Coronary artery (tissue), 2 donors: ENCODE results near the gene PPFIA1.

Source experiments
- DNase-seq: peaks from one replicate; pipeline ENCODE4 v3.0.0-alpha.2; 2017; ENCODE audit warnings: low spot score
- H3K27ac ChIP-seq, 2 donors: fragments of 200-600 bp; sonication (generic); one replicate each; pipeline ENCODE4 v1.5.1; 2016 to 2019
- H3K4me3 ChIP-seq: fragments of 200-600 bp; sonication (generic); 2 replicates; pipeline ENCODE4 v1.5.1; 2016; ENCODE audit warnings: mild to moderate bottlenecking, moderate library complexity
- TF ChIP-seq, protein P1 (sequence below): fragments of 200-600 bp; sonication (generic); IDR thresholded peaks from one replicate; pipeline ENCODE4 v1.5.1; 2019; ENCODE audit warnings: antibody characterized with exemption

PPFIA1 gene

DNA sequence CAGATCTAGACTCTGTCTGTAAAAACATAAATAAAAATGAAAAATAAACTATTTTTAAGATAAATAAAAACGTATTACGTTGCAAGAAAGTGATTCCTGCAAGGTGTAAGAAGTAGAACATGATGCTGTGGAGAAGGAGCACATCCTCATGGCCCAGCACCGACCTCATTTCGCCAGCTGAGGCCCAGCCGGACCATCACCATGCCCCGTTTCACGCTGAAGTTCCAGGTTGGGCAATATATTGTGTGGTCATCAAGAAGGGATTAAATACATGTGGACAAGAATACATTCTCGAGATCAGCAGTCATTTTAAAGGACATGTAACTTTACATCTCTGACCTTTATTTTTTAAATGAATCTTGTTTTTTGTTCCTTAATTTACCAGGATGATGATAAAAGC, 107.2 kb downstream of the PPFIA1 start:
- Histone ChIP-seq H3K4me3 (no peak overlapping the region), H3K27ac (no peak overlapping the region)
- no peak for DNase-seq
- TF ChIP-seq, protein P1, sequence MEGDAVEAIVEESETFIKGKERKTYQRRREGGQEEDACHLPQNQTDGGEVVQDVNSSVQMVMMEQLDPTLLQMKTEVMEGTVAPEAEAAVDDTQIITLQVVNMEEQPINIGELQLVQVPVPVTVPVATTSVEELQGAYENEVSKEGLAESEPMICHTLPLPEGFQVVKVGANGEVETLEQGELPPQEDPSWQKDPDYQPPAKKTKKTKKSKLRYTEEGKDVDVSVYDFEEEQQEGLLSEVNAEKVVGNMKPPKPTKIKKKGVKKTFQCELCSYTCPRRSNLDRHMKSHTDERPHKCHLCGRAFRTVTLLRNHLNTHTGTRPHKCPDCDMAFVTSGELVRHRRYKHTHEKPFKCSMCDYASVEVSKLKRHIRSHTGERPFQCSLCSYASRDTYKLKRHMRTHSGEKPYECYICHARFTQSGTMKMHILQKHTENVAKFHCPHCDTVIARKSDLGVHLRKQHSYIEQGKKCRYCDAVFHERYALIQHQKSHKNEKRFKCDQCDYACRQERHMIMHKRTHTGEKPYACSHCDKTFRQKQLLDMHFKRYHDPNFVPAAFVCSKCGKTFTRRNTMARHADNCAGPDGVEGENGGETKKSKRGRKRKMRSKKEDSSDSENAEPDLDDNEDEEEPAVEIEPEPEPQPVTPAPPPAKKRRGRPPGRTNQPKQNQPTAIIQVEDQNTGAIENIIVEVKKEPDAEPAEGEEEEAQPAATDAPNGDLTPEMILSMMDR = no peak

DNA sequence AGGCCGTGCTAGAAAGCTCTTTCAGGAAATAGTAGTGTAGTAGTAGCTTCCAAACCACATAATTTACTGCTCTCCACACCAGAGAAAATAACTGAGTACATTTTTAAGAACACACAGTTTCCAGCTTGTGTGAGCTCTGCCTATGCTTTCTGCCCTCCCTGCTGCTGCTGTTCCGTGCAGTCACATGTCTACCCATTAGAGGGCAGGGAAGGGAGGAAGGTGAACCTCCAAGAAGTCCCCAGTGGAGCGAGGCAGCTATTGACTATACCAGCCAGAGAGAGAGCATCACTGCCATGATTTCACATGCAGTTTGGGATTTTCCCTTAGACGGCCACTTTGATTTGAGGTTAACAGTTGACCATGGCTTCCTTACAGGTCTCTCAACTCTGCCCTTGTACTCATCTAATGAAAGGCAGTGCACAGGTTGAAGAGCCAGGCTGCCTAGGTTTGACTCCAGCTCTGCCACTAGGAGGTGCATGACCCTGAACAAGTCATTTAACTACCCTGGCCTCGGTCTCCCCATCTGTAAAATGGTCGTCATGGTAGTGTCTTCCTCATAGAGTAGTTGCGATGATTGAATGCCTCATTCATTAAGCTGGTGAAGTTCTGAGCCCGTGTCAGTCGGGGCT, 108.1 kb downstream of the PPFIA1 start:
- H3K27ac ChIP-seq = no peak overlapping the region
- TF ChIP-seq, protein P1 = no peak
- H3K4me3 ChIP-seq = no peak overlapping the region
- no peak for DNase-seq

- TF ChIP-seq, protein P1 = no peak
- no peak overlapping the region for H3K27ac ChIP-seq
- DNase-seq = no peak
- H3K4me3 ChIP-seq = no peak overlapping the region
These were observed 110.9 kb downstream of the PPFIA1 start for GRCh38 chr11:70381350-70381749.

- Histone ChIP-seq H3K27ac (peak overlapping the region; percentile 8 to 65), H3K4me3 (no peak overlapping the region)
- TF ChIP-seq, protein P1 = no peak
- DNase-seq = no peak
These were observed 111.7 kb downstream of the PPFIA1 start for GRCh38 chr11:70381872-70382861.

DNA sequence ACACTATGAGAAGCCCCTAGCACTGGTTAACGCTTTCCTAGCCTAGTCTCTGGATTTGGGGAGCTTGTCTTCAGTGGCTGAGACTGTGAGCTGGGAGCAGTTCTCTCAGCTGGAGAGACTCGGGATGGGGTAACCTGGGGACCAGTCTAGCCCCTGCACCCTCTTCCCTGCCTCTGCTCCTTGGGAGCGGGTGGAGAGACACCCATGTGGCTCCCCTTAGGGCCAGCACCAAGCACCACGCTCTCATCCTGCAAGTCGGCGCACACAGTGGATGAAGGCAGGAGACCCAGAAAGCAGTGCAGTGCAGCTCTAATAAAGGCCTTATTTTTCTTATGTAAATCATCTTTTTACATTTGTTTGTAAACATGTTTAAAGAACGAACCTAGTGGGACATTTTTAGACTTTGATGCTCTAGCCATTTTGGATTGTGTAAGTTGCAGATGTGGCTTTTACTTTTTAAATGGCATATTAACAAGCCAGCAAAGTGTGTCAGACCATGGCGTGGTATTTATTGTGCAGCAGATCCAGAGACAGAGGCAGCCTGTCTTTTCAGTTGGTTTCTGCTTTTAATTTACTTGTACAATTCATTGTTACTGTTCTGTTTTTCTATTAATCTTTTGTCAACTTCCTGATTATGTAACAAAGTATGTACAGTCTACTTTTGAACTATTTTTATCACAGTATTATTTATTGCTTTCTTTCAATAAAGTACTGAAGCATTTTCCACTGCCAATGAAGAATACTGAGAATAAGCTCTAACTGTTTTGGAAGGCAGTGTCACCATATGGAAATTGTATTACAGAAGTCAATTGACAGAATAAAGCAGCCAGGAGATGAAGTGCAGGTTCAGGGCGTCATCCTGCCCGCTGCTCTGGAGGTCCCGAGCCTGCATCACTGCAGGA, 113.4 kb downstream of the PPFIA1 start:
- DNase-seq = no peak
- H3K27ac ChIP-seq = no peak overlapping the region
- TF ChIP-seq, protein P1 = no peak
- H3K4me3 ChIP-seq = no peak overlapping the region

DNA sequence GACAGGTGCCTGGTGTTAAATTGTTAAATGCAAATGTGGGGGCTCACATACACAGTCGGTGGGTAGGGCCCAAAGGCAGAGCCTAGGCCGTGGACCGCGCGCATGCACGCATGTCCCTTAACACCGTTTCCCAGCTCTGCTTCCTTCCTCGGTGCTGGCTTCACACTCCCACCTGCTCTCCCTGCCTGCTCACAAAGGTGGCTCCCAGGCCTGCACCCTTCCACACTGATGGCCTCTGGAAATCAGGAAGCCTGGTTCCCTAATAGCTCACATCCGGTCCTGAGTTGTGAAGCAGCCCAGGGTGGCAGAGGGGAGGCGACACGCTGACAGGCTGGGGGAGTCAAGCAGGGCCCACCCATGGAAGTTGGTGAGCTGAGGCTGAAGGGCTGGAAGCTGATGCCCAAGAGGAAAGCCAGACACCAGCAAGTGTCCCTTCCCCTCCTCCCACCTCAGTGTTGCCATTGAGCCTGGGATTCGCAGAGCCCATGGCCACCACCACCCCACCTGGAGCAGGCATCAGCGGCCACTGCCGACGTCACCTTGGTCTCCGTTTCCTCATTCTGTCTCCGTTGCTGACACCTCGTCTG, 114.2 kb downstream of the PPFIA1 start:
- no peak for DNase-seq
- H3K27ac ChIP-seq = no peak overlapping the region
- no peak overlapping the region for H3K4me3 ChIP-seq
- TF ChIP-seq, protein P1 = no peak
